Peyer's patch (tissue), 4 donors: Measurements from ENCODE around the gene C16orf82.

Experiments used
- POLR2A ChIP-seq, 2 donors: fragments of 450-650 bp; IDR thresholded peaks; one replicate each; pipeline ENCODE4 v1.5.1; 2017; ENCODE audit warnings: antibody characterized with exemption in 2 of 2, mild to moderate bottlenecking in 2 of 2, moderate library complexity in 2 of 2
- TF ChIP-seq, protein P1 (sequence below), 6 experiments: fragments of 450-650 bp in 4 of 6; fragments of 200-600 bp in 2 of 6; sonication (generic) in 1 of 6; IDR thresholded peaks; one replicate each; pipeline ENCODE4 v1.5.1; 2017 to 2019; ENCODE audit warnings: antibody characterized with exemption in 6 of 6, mild to moderate bottlenecking in 3 of 6, moderate library complexity in 1 of 6

DNA sequence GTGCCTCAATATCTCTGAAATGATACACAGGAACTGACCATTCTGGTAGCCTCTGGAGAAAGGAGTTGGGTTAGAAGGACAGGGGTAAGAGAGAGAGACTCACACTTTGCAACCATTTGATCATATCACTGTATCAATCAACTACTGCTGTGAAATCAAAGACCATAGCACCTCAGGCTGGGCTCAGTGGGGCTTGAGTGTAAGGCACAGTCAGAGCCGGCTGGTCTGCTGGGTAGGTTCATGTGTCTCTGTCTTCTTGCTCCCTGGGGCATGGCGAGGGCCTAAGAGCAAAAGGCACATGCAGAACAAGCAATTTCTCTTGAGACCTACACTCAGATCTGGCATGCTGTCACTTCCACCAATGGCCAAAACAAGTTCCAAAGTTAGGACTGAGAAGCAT lies 46.7 kb upstream of the C16orf82 start:
- TF ChIP-seq, protein P1, sequence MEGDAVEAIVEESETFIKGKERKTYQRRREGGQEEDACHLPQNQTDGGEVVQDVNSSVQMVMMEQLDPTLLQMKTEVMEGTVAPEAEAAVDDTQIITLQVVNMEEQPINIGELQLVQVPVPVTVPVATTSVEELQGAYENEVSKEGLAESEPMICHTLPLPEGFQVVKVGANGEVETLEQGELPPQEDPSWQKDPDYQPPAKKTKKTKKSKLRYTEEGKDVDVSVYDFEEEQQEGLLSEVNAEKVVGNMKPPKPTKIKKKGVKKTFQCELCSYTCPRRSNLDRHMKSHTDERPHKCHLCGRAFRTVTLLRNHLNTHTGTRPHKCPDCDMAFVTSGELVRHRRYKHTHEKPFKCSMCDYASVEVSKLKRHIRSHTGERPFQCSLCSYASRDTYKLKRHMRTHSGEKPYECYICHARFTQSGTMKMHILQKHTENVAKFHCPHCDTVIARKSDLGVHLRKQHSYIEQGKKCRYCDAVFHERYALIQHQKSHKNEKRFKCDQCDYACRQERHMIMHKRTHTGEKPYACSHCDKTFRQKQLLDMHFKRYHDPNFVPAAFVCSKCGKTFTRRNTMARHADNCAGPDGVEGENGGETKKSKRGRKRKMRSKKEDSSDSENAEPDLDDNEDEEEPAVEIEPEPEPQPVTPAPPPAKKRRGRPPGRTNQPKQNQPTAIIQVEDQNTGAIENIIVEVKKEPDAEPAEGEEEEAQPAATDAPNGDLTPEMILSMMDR (IDR thresholded peaks at IDR 0.05) = no peak
- TF ChIP-seq POLR2A (IDR thresholded peaks at IDR 0.05) = no peak
